T-cell (primary cell): ENCODE results near the gene SSB. TPM values are rescaled to one million over a fixed set of nuclear protein-coding genes. Genes with fewer than 3 reads are reported as not detected.

Experiments used
- ATAC-seq, 4 experiments: fragments of 200-7000 bp in 3 of 4; fragments of 150-1000 bp in 1 of 4; cut with Tn5 transposase; replicated peaks in 1 of 4; 1 replicate in 3 of 4; 2 replicates in 1 of 4; pipeline ENCODE4 v1.10.0; 2021; ENCODE audit warnings: moderate library complexity in 3 of 4, mild to moderate bottlenecking in 2 of 4, moderate number of reproducible peaks in 1 of 4
- CTCF ChIA-PET, 2 donors: fragments of 300-600 bp; sonication (Branson Sonifier 250); formaldehyde crosslinking; loops; one replicate each; lab custom pipeline; 2022; ENCODE audit warnings: antibody characterized with exemption in 2 of 2; lab: Charles Lee
- POLR2A ChIA-PET, 2 donors: fragments of 300-600 bp; sonication (Branson Sonifier 250); formaldehyde crosslinking; loops; one replicate each; lab custom pipeline; 2022; ENCODE audit warnings: antibody characterized with exemption in 2 of 2; lab: Charles Lee
- DNase-seq, 35 experiments: peaks; one replicate each; pipeline versions ENCODE4 v3.0.0 to v3.0.0-alpha.2; 2013 to 2023
- H3K27ac ChIP-seq: one replicate; pipeline ENCODE4 v1.5.1; 2013; ENCODE audit warnings: low read length
- H3K27me3 ChIP-seq, 2 experiments: replicated peaks in 1 of 2; 1 replicate in 1 of 2; 2 replicates in 1 of 2; pipeline versions ENCODE4 v1.6.1 to v1.7.0; 2013; ENCODE audit warnings: low read length in 1 of 2, mixed read lengths in 1 of 2; ENCODE audit not compliant: control insufficient read depth in 2 of 2, insufficient read depth in 2 of 2; ENCODE audit errors: extremely low read depth in 1 of 2
- H3K36me3 ChIP-seq, 2 donors: 1 replicate in 1 of 2; 2 replicates in 1 of 2; pipeline versions ENCODE4 v1.6.1 to v1.7.0; 2013; ENCODE audit warnings: low read length in 1 of 2; ENCODE audit not compliant: control insufficient read depth in 2 of 2, insufficient read depth in 1 of 2; ENCODE audit errors: extremely low read depth in 1 of 2
- H3K4me1 ChIP-seq, 2 experiments: 1 replicate in 1 of 2; 2 replicates in 1 of 2; pipeline versions ENCODE4 v1.6.1 to v1.7.0; 2013; ENCODE audit warnings: low read length in 2 of 2, mixed read lengths in 1 of 2; ENCODE audit not compliant: insufficient read depth in 2 of 2, control insufficient read depth in 1 of 2; ENCODE audit errors: extremely low read depth in 1 of 2
- H3K4me3 ChIP-seq, 2 donors: 1 replicate in 1 of 2; 2 replicates in 1 of 2; pipeline versions ENCODE4 v1.5.1 to v1.7.0; 2013; ENCODE audit warnings: mild to moderate bottlenecking in 2 of 2, low read length in 1 of 2, moderate library complexity in 1 of 2; ENCODE audit not compliant: control insufficient read depth in 1 of 2; ENCODE audit errors: extremely low read depth in 1 of 2
- H3K9me3 ChIP-seq: 2 replicates; pipeline ENCODE4 v1.7.0; 2013
- H3K27ac Mint-ChIP-seq, 2 donors: one replicate each; pipeline ENCODE4 v1.8.0; 2020 to 2021; ENCODE audit warnings: mild to moderate bottlenecking in 2 of 2, mixed read lengths in 2 of 2
- H3K27me3 Mint-ChIP-seq, 2 donors: one replicate each; pipeline ENCODE4 v1.8.0; 2021 to 2022; ENCODE audit warnings: mixed read lengths in 2 of 2
- H3K36me3 Mint-ChIP-seq: one replicate; pipeline ENCODE4 v1.8.0; 2021; ENCODE audit warnings: mixed read lengths
- H3K4me1 Mint-ChIP-seq, 3 donors: one replicate each; pipeline ENCODE4 v1.8.0; 2020 to 2022; ENCODE audit warnings: mixed read lengths in 3 of 3, mild to moderate bottlenecking in 1 of 3
- H3K4me3 Mint-ChIP-seq, 3 donors: one replicate each; pipeline ENCODE4 v1.8.0; 2020 to 2022; ENCODE audit warnings: mild to moderate bottlenecking in 3 of 3, mixed read lengths in 3 of 3, moderate library complexity in 3 of 3
- H3K9me3 Mint-ChIP-seq, 3 donors: one replicate each; pipeline ENCODE4 v1.8.0; 2020 to 2022; ENCODE audit warnings: mixed read lengths in 3 of 3
- WGBS: methylation state at CpG from one replicate; pipeline ENCODE4 v1.1.5; 2013; ENCODE audit warnings: missing lambda C conversion rate; ENCODE audit not compliant: insufficient coverage; 5-methylcytosine and 5-hydroxymethylcytosine counted together
- total RNA-seq, 35 experiments: library from RNA in 6 of 35; stranded (reverse) in 6 of 35; fragments of 120-200 nt in 1 of 35; gene quantifications; one replicate each; pipeline versions ENCODE4 v1.2.1 to v1.2.4 and lab custom pipeline; 2013 to 2026

Gene SSB
- total RNA-seq, 5 donors from 2014 or later (not counting 1 experiment from before 2014, with no cell fraction given): 84.3 to 118 (median 91.0) TPM

DNA sequence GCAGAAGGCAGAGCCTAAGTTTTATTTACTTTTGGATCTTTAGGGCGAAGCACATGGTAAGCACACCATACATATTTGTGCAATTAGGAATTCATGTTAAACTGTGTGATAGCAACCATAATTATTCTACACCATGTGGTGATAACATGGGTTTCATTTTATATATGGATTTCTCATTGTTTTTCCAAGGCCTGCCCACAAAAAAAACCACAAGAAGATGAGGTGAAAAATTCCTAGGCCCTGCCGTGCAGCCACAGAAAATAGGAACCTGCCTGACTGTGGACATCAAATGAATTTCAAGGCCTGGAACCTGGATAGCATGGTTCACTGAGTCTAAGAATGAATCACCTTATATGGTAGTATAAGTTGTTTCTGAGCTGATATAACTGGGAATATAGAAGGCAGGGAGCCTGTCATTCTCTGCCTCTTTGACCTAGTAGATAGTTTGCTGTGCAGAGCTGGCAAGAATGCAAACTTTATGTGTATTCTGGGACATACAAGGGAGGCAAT is 22.4 kb upstream of the SSB start:
- Mint-ChIP-seq H3K4me1 (no peaks in the 10 kb centered on the region), H3K27ac (no peak overlapping the region), H3K36me3 (no peaks in the 10 kb centered on the region), H3K4me3 (no peak overlapping the region), H3K27me3 (peaks cover 2 to 3% of the 10 kb centered on the region in 2 donors), H3K9me3 (no peaks in the 10 kb centered on the region)
- no CpG with 5 or more reads among the region's 2 CpGs for WGBS
- ATAC-seq (no peak), DNase-seq (no peak)
- no peaks in the 10 kb centered on the region for H3K4me1 ChIP-seq
- H3K27me3 ChIP-seq: peaks cover 0 to 3% of the 10 kb centered on the region in 2 experiments
- POLR2A ChIA-PET: no interaction called here
- CTCF ChIA-PET: interaction anchor here in 1 of 2 donors (0.6 kb wide), 1 partner anchor 11 kb away, joined by 3 read pairs; no protein-coding TSS in a partner anchor
- no peak overlapping the region for H3K27ac ChIP-seq
- H3K9me3 ChIP-seq: no peaks in the 10 kb centered on the region
- no peak overlapping the region for H3K4me3 ChIP-seq
- H3K36me3 ChIP-seq: no peaks in the 10 kb centered on the region

GRCh38 chr2:169778446-169778845 is 20.2 kb upstream of the SSB start:
- no peaks in the 10 kb centered on the region for H3K9me3 ChIP-seq
- no peaks in the 10 kb centered on the region for H3K4me1 ChIP-seq
- no peak overlapping the region for H3K27ac ChIP-seq
- H3K4me1 Mint-ChIP-seq: no peaks in the 10 kb centered on the region
- CTCF ChIA-PET: interaction anchor here in 1 of 2 donors (0.7 kb wide), 1 partner anchor 20 kb away, joined by 4 read pairs; no protein-coding TSS in a partner anchor
- H3K9me3 Mint-ChIP-seq: no peaks in the 10 kb centered on the region
- peaks cover 0 to 3% of the 10 kb centered on the region in 2 experiments for H3K27me3 ChIP-seq
- no peaks in the 10 kb centered on the region for H3K36me3 ChIP-seq
- no peak overlapping the region for H3K27ac Mint-ChIP-seq
- 70% methylated on average over 2 of the region's 3 CpGs for WGBS
- H3K36me3 Mint-ChIP-seq: no peaks in the 10 kb centered on the region
- H3K4me3 ChIP-seq: no peak overlapping the region
- H3K4me3 Mint-ChIP-seq: no peak overlapping the region
- peaks cover 8 to 9% of the 10 kb centered on the region in 2 donors for H3K27me3 Mint-ChIP-seq
- DNase-seq: no peak
- POLR2A ChIA-PET: interaction anchor here in 1 of 2 donors (0.6 kb wide), 1 partner anchor 98 kb away, joined by 3 read pairs; no protein-coding TSS in a partner anchor
- ATAC-seq: no peak

DNA sequence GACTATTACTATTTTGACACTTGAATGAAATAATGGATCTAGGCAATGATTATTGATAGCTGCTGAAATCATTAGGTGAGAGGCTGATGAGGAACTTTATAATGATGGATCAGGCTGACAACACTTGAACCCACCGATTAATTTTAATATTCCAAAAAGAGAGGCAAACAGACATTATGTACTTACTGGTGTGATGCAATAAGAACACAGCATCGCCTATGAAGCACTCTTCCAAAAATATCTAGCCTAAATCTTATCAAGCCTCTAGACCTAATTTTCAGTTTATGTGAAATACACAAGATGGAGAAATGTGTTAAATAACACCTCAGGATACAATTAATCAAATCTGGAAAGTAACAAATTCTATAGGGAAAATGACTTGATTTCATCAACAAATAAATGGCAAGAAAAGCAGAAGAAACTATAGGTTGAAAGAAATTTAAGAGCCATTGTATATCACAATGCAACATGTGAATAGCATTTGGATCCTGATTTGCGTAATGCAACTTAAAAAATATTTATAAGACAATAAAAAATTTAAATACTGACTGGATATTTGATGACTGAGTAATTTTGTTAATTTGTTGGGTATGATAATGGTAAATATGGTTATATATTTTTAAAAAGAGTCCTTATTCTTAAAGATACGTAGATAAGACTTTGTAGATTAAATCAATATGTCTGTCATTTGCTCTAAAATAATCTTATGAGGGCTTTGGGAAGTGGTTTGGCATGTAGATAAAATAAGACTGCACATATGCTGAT is 17.2 kb upstream of the SSB start:
- H3K27ac ChIP-seq: no peak overlapping the region
- WGBS: no CpG with 5 or more reads among the region's 4 CpGs
- H3K27me3 ChIP-seq: peaks cover 0 to 3% of the 10 kb centered on the region in 2 experiments
- ChIA-PET CTCF (interaction anchor here in 1 of 2 donors (0.6 kb wide), 1 partner anchor 192 kb away, joined by 4 read pairs; no protein-coding TSS in a partner anchor), POLR2A (no interaction called here)
- no peaks in the 10 kb centered on the region for H3K36me3 ChIP-seq
- no peaks in the 10 kb centered on the region for H3K4me1 Mint-ChIP-seq
- no peaks in the 10 kb centered on the region for H3K9me3 Mint-ChIP-seq
- H3K4me1 ChIP-seq: no peaks in the 10 kb centered on the region
- ATAC-seq (no peak), DNase-seq (no peak)
- H3K27ac Mint-ChIP-seq: no peak overlapping the region
- H3K36me3 Mint-ChIP-seq: no peaks in the 10 kb centered on the region
- H3K27me3 Mint-ChIP-seq: peaks cover 8 to 9% of the 10 kb centered on the region in 2 donors
- H3K4me3 Mint-ChIP-seq: no peak overlapping the region
- H3K9me3 ChIP-seq: no peaks in the 10 kb centered on the region
- H3K4me3 ChIP-seq: no peak overlapping the region

DNA sequence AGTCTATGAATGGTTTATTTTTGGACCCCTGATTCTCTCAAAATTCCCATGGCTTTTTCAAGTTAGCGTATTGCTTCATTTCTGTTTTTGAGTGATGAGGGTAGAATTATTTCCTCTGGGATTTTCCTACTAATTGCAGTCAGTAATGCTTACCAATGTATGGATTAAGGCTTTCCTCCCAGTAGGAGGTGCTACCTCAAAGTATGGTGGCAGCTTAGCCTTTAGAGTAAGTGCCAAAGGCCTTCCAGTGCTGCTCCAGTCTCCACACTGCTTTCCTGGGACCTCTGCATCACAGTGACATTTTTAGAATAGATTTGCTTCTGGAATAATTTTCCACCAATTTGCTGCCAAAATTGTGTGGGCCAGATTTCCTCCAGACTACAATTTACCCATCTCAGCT is 16.2 kb upstream of the SSB start:
- Mint-ChIP-seq H3K27ac (no peak overlapping the region), H3K4me1 (no peaks in the 10 kb centered on the region), H3K4me3 (no peak overlapping the region), H3K9me3 (no peaks in the 10 kb centered on the region), H3K36me3 (no peaks in the 10 kb centered on the region), H3K27me3 (peaks cover 8 to 9% of the 10 kb centered on the region in 2 donors)
- DNase-seq: no peak
- H3K4me1 ChIP-seq: no peaks in the 10 kb centered on the region
- H3K4me3 ChIP-seq: no peak overlapping the region
- H3K27me3 ChIP-seq: peaks cover 0 to 3% of the 10 kb centered on the region in 2 experiments
- no peaks in the 10 kb centered on the region for H3K36me3 ChIP-seq
- no peak for ATAC-seq
- no peaks in the 10 kb centered on the region for H3K9me3 ChIP-seq
- POLR2A ChIA-PET: no interaction called here
- WGBS: no CpG with 5 or more reads among the region's 1 CpG
- H3K27ac ChIP-seq: no peak overlapping the region
- CTCF ChIA-PET: no interaction called here

DNA sequence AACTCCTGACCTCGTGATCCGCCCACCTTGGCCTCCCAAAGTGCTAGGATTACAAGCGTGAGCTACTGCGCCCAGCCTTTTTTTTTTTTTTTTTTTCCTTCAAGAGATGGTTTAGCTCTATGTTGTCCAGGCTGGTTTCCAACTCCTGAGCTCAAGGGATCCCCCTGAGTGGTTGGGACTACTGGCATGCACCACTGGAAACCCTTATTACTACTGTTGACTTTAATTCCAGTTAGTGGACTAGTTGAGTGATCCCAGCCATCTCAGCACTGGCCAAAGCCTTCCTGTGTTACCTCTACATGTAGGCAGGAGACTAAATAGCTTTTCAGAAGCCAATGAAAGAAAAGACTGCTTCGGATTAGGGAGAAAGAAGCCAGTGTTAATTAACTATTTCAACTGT is 8.1 kb upstream of the SSB start:
- ChIA-PET CTCF (interaction anchor here in 1 of 2 donors (0.6 to 1.2 kb wide), 2 partner anchors 11 to 47 kb away, joined by 3 to 4 read pairs; no protein-coding TSS in a partner anchor), POLR2A (interaction anchor here in 1 of 2 donors (0.6 kb wide), 1 partner anchor 1712 kb away, joined by 4 read pairs; no protein-coding TSS in a partner anchor)
- Mint-ChIP-seq H3K36me3 (no peaks in the 10 kb centered on the region), H3K27me3 (peaks cover 20 to 26% of the 10 kb centered on the region in 2 donors), H3K4me3 (no peak overlapping the region), H3K4me1 (peaks cover 0 to 6% (median 5%) of the 10 kb centered on the region in 3 donors), H3K27ac (no peak overlapping the region), H3K9me3 (no peaks in the 10 kb centered on the region)
- DNase-seq (no peak), ATAC-seq (no peak)
- Histone ChIP-seq H3K4me1 (peaks cover 0 to 4% of the 10 kb centered on the region in 2 experiments), H3K27me3 (peaks cover 0 to 15% of the 10 kb centered on the region in 2 experiments), H3K9me3 (no peaks in the 10 kb centered on the region), H3K36me3 (no peaks in the 10 kb centered on the region), H3K4me3 (no peak overlapping the region), H3K27ac (no peak overlapping the region)
- no CpG with 5 or more reads among the region's 5 CpGs for WGBS

GRCh38 chr2:169795181-169795580 is 3.5 kb upstream of the SSB start:
- DNase-seq: no peak
- Mint-ChIP-seq H3K36me3 (no peaks in the 10 kb centered on the region), H3K4me3 (no peak overlapping the region), H3K27me3 (peaks cover 4% of the 10 kb centered on the region in 2 donors), H3K27ac (no peak overlapping the region), H3K9me3 (no peaks in the 10 kb centered on the region), H3K4me1 (peaks cover 14 to 17% (median 15%) of the 10 kb centered on the region in 3 donors)
- Histone ChIP-seq H3K4me1 (peaks cover 3 to 6% of the 10 kb centered on the region in 2 experiments), H3K4me3 (no peak overlapping the region), H3K9me3 (no peaks in the 10 kb centered on the region), H3K36me3 (no peaks in the 10 kb centered on the region), H3K27ac (no peak overlapping the region), H3K27me3 (peaks cover 0 to 5% of the 10 kb centered on the region in 2 experiments)
- WGBS: 86% methylated on average over 1 of the region's 2 CpGs
- ChIA-PET CTCF (no interaction called here), POLR2A (no interaction called here)
- no peak for ATAC-seq
